PC-9 (cell line): ENCODE data around the gene HSF2.

Experiments
- CTCF ChIP-seq: fragments of 200-600 bp; sonication (generic); conservative IDR thresholded peaks from 2 replicates; pipeline ENCODE4 v1.6.1; 2017; ENCODE audit warnings: mixed run types, antibody characterized with exemption, mild to moderate bottlenecking, moderate library complexity
- EZH2 ChIP-seq: fragments of 200-600 bp; sonication (generic); IDR thresholded peaks from 2 replicates; pipeline ENCODE4 v1.8.0; 2017; ENCODE audit warnings: antibody characterized with exemption, low read depth

- no peak for TF ChIP-seq CTCF
- no peak for TF ChIP-seq EZH2
Observed at GRCh38 chr6:122408240-122408639, 8.8 kb downstream of the HSF2 start.
